ENCODE measurements around the gene ACSL1. TPM values are rescaled to one million over a fixed set of nuclear protein-coding genes. Genes with fewer than 3 reads are reported as not detected.

Gene ACSL1
- total and polyA plus RNA-seq, 2 experiments from 2014 or later = 6.2 to 13.1 TPM

DNA sequence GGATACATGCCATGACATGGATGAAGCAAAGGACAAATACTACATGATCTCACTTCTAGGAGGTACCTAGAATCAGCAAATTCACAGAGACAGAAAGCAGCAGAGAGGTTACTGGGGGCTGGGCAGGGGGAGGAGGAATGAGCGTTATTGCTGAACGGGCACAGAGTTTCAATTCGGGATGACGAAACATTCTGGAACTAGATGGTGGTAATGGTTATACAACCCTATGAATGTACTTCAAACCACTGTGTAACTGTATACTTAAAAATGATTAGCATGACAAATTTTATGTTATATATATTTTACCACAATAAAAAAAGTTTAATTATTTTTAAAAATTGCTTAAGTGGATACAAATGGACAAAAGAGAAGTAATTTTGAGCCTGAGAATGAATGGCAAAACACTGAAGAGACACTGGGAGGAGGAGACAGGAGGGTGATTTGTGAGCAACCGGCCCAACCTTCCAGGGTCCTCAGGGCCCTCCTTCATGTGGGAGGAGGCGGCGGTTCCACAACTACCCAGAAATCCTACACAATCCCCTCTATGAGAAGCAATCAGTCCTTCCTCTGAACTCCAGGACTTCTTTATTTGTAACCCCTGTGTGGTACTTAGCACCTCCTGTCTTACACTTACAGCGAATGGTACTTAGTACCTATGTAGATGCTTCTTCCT, 14.1 kb downstream of the ACSL1 start:
- Histone ChIP-seq H3K4me3 (no peak overlapping the region), H3F3A (replicated peaks; ENCODE audit: low read depth) (no peaks in the 10 kb centered on the region), H3K4me2 (no peak overlapping the region), H3K4me1 (ENCODE audit: insufficient read depth) (peaks cover 13% of the 10 kb centered on the region), H2AFZ (no peak overlapping the region), H3K27me3 (ENCODE audit: insufficient read depth) (no peaks in the 10 kb centered on the region), H3K36me3 (ENCODE audit: insufficient read depth) (no peaks in the 10 kb centered on the region), H4K20me1 (replicated peaks; ENCODE audit: insufficient read depth) (no peaks in the 10 kb centered on the region), H3K27ac (ENCODE audit: low read depth) (no peak overlapping the region), H3K9me2 (ENCODE audit: insufficient read depth) (no peaks in the 10 kb centered on the region), H3K79me2 (replicated peaks; ENCODE audit: insufficient read depth) (no peaks in the 10 kb centered on the region)
- TF ChIP-seq, protein P1, sequence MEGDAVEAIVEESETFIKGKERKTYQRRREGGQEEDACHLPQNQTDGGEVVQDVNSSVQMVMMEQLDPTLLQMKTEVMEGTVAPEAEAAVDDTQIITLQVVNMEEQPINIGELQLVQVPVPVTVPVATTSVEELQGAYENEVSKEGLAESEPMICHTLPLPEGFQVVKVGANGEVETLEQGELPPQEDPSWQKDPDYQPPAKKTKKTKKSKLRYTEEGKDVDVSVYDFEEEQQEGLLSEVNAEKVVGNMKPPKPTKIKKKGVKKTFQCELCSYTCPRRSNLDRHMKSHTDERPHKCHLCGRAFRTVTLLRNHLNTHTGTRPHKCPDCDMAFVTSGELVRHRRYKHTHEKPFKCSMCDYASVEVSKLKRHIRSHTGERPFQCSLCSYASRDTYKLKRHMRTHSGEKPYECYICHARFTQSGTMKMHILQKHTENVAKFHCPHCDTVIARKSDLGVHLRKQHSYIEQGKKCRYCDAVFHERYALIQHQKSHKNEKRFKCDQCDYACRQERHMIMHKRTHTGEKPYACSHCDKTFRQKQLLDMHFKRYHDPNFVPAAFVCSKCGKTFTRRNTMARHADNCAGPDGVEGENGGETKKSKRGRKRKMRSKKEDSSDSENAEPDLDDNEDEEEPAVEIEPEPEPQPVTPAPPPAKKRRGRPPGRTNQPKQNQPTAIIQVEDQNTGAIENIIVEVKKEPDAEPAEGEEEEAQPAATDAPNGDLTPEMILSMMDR (conservative IDR thresholded peaks at IDR 0.05; ENCODE audit: low read depth in 2 of 2) = no peak
- TF ChIP-seq JUNB (IDR thresholded peaks at IDR 0.05; ENCODE audit: unreplicated experiment) (no peak), NANOG (IDR thresholded peaks at IDR 0.05; ENCODE audit: borderline replicate concordance) (no peak), EZH2phosphoT487 (IDR thresholded peaks at IDR 0.05; ENCODE audit: unreplicated experiment) (no peak), ZNF114 (CRISPR knock-in tag; IDR thresholded peaks at IDR 0.05) (no peak), EZH2 (IDR thresholded peaks at IDR 0.05; ENCODE audit: low read depth, unreplicated experiment) (no peak), ZNF331 (CRISPR knock-in tag; IDR thresholded peaks at IDR 0.05; ENCODE audit: low read depth) (no peak), REST (IDR thresholded peaks at IDR 0.05; ENCODE audit: unreplicated experiment) (no peak), STAT1 (IDR thresholded peaks at IDR 0.05; ENCODE audit: unreplicated experiment) (no peak), CREB1 (CRISPR knock-in tag; IDR thresholded peaks at IDR 0.05; ENCODE audit: low read depth) (no peak), POLR2AphosphoS5 (IDR thresholded peaks at IDR 0.05; ENCODE audit: low read depth) (no peak)
- TF ChIP-seq, protein P2, sequence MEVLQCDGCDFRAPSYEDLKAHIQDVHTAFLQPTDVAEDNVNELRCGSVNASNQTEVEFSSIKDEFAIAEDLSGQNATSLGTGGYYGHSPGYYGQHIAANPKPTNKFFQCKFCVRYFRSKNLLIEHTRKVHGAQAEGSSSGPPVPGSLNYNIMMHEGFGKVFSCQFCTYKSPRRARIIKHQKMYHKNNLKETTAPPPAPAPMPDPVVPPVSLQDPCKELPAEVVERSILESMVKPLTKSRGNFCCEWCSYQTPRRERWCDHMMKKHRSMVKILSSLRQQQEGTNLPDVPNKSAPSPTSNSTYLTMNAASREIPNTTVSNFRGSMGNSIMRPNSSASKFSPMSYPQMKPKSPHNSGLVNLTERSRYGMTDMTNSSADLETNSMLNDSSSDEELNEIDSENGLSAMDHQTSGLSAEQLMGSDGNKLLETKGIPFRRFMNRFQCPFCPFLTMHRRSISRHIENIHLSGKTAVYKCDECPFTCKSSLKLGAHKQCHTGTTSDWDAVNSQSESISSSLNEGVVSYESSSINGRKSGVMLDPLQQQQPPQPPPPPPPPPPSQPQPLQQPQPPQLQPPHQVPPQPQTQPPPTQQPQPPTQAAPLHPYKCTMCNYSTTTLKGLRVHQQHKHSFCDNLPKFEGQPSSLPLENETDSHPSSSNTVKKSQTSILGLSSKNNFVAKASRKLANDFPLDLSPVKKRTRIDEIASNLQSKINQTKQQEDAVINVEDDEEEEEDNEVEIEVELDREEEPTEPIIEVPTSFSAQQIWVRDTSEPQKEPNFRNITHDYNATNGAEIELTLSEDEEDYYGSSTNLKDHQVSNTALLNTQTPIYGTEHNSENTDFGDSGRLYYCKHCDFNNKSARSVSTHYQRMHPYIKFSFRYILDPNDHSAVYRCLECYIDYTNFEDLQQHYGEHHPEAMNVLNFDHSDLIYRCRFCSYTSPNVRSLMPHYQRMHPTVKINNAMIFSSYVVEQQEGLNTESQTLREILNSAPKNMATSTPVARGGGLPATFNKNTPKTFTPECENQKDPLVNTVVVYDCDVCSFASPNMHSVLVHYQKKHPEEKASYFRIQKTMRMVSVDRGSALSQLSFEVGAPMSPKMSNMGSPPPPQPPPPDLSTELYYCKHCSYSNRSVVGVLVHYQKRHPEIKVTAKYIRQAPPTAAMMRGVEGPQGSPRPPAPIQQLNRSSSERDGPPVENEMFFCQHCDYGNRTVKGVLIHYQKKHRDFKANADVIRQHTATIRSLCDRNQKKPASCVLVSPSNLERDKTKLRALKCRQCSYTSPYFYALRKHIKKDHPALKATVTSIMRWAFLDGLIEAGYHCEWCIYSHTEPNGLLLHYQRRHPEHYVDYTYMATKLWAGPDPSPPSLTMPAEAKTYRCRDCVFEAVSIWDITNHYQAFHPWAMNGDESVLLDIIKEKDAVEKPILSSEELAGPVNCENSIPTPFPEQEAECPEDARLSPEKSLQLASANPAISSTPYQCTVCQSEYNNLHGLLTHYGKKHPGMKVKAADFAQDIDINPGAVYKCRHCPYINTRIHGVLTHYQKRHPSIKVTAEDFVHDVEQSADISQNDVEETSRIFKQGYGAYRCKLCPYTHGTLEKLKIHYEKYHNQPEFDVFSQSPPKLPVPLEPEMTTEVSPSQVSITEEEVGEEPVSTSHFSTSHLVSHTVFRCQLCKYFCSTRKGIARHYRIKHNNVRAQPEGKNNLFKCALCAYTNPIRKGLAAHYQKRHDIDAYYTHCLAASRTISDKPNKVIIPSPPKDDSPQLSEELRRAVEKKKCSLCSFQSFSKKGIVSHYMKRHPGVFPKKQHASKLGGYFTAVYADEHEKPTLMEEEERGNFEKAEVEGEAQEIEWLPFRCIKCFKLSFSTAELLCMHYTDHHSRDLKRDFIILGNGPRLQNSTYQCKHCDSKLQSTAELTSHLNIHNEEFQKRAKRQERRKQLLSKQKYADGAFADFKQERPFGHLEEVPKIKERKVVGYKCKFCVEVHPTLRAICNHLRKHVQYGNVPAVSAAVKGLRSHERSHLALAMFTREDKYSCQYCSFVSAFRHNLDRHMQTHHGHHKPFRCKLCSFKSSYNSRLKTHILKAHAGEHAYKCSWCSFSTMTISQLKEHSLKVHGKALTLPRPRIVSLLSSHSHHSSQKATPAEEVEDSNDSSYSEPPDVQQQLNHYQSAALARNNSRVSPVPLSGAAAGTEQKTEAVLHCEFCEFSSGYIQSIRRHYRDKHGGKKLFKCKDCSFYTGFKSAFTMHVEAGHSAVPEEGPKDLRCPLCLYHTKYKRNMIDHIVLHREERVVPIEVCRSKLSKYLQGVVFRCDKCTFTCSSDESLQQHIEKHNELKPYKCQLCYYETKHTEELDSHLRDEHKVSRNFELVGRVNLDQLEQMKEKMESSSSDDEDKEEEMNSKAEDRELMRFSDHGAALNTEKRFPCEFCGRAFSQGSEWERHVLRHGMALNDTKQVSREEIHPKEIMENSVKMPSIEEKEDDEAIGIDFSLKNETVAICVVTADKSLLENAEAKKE (CRISPR knock-in tag; IDR thresholded peaks at IDR 0.05) = no peak
- TF ChIP-seq, protein P3, sequence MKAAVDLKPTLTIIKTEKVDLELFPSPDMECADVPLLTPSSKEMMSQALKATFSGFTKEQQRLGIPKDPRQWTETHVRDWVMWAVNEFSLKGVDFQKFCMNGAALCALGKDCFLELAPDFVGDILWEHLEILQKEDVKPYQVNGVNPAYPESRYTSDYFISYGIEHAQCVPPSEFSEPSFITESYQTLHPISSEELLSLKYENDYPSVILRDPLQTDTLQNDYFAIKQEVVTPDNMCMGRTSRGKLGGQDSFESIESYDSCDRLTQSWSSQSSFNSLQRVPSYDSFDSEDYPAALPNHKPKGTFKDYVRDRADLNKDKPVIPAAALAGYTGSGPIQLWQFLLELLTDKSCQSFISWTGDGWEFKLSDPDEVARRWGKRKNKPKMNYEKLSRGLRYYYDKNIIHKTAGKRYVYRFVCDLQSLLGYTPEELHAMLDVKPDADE (IDR thresholded peaks at IDR 0.05) = no peak
- ATAC-seq (no peak), DNase-seq (ENCODE audit: low spot score) (no peak)
- H3K9me3 Mint-ChIP-seq = no peaks in the 10 kb centered on the region
- peaks cover 6% of the 10 kb centered on the region for H3K27me3 Mint-ChIP-seq (ENCODE audit: insufficient read depth, low read depth, poor library complexity)
- H3K27ac Mint-ChIP-seq = no peak overlapping the region
- H3K4me1 Mint-ChIP-seq = peaks cover 32% of the 10 kb centered on the region
- H3K36me3 Mint-ChIP-seq (ENCODE audit: low read depth) = no peaks in the 10 kb centered on the region
- H3K4me3 Mint-ChIP-seq = no peak overlapping the region

Measured in GM23338 (cell line).